HL-60/S4 treated with retinoic acid at 250 ng/mL for 4 days and 3 days (cell line): Measurements from ENCODE around the gene SUCLG1.
"Not testable (repeated sequence)": the region's sequence is repeated elsewhere in the genome, so short reads cannot be mapped to it uniquely, and the experiment has no call there.

Experiments
- in situ Hi-C: fragments of 300-500 bp; cut with MboI; formaldehyde crosslinking; loops from 2 replicates; pipeline ENCODE4 v1.7.0; 2022; ENCODE audit warnings: low sequenced_read_pairs

Gene SUCLG1

DNA sequence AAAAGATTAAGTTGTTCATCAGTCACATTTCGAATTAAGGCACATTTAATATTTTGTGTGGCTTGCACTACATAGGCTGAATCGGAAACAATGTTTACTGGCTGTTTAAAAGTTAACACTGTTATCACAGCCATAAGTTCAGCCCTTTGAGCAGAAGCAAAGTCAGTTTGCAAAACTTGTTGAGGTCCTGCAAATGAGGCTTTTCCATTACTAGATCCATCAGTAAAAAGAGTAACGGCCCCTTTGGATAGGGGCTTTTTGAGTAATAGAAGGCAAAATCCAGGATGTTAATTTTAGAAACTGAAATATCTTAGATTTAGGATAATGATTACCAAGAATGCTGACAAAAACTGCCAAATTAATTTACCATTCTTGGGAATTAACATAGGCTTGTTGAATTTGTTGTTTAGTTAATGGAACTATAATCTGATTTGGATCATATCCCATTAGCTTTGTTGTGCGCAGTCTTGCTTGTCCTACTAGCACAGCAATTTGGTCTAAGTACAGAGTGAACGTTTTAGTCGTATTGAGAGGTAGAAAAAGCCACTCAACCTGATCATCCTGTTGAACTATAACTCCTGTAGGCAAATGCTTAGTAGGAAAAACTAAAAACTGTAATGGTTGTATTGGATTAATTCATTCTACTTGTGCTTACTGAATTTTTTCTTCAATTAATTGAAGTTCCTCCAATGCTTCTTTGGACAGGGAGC, 13.9 kb upstream of the SUCLG1 start:
- in situ Hi-C loops: no loop called here

DNA sequence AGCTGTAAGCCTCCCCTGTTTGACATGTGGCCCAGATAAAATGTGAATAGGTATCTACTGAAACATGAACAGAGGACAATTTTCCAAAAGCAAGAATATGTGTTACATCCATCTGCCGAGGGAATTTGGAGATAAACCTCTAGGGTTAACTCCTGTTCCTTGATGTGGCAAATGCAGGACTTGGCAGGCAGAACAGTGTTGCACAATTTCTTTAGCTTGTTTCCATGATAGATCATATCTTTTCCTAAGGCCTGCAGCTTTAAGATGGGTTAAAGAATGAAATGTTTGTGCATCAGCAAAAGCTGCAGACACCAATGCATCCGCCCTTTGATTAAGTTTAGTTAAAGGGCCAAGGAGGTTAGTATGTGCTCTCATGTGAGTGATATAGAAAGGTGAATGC, 13.3 kb upstream of the SUCLG1 start:
- in situ Hi-C loops: not testable (repeated sequence)

DNA sequence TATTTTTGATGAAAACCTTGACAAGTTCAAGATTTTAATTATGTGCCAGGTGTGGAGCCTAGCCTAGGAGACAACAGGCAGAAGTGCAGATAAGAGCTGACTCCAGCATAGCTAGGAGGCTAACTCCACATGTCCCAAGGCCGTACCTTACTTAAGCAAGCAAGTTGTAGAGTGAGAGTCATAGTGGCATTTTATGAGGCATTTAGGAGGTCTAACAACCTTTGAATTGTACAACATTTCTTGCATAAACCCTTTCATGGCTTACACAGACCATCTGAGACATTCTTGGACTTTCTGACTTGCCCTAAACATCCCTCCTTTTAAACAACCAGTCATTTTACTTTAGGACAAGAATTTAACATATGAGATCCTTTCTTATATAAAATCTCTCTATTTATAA, 8.3 kb upstream of the SUCLG1 start:
- in situ Hi-C loops: no loop called here

DNA sequence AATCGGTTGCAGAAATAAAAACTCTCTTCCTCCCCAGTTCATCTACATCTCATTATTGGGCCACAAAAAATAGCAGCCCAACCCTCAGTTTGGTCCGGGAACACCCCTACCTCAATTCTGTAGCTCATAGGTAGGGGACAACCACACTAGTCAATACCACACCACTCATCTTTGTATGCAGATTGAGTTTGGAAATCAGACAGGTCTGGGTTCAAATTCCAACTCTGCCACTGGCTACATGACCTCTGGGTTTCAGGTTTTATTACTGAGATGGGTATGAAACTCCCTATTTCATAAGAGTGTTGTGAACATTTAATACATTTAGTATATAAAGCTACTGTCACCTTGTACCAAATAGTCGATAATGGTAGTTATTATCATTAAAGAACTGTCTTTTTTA, 2.2 kb upstream of the SUCLG1 start:
- in situ Hi-C loops: no loop called here

DNA sequence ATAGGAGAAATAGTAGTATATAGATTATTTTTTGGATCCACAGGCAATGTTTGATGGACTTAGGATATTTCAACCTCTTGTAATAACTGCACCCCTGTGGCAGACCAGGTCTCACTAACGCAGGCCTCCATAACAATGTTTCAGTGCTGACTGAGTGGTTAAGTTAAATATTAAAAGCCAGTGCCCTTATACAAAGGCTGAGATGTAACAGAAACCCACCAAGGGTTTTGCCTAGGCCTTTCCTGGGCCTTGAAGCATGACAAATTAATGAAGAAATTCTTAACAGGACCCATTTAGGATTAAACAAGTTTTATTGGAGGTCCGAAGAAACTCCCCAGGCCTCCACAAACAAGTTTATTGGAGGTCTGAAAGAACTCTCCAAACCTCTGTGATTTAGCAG, 1.6 kb upstream of the SUCLG1 start:
- in situ Hi-C loops: no loop called here

DNA sequence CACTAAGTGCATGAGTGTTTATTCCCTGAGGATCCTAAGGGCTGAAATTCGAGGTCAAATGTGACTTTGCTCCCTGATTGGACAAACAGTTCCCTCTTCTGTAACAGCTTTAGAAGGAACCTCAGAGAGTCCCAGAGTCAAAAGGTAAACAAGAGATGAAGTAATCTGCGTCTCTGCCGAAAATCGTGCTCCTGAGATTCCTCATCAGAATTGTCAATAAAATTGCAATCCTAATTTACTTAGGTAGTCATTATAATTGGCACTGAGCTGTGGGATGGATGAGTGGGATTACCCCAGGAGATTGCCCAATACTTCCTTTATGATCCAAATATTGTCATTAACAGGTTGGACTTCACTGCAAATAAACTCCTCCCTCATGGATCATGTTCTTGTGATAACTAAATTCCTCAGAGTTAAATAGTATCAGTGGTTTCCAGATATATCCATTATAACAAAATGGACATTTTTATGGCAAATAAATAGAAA, 907 bp upstream of the SUCLG1 start:
- in situ Hi-C loops: no loop called here

DNA sequence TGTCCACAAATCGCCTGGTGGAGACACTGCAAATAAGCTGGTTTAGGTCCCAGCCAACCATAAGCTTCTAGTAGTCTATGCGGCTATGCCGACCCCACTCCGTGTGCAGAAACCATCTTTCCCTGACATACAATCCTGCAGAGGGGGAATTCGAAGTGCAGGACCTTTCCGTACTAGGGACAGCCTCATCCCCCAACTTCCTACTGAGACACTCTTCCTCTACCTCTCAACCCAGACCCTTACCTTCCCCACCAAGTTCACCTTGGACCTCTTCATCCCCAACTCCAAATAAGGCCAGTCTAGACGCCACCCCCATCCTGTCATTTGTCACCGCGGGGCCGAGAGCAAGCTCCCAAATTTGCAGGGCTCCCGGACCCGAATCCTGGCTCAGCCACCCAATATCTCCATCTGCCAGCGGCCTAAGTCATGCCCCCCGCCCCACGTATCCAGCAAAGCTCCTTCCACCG, 496 bp downstream of the SUCLG1 start:
- in situ Hi-C loops: no loop called here

DNA sequence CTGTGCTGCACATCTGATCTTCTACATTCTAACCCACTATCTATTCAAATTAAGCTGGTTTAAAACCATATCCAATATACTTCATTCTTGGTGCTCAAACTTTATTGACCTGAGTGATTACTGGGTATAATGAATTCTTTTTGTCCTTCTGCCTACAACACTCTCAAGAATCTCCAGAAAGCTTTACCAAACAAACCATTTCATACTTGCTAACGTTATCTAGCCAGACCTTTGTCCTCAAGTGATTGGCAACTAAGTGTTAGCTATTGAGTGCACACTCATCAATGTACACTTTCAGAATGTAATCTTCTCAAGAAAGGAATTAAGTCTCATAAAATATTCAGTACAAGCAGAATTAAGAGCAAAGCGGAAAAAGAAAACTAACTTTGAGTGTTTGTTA, 1.4 kb downstream of the SUCLG1 start:
- in situ Hi-C loops: no loop called here

DNA sequence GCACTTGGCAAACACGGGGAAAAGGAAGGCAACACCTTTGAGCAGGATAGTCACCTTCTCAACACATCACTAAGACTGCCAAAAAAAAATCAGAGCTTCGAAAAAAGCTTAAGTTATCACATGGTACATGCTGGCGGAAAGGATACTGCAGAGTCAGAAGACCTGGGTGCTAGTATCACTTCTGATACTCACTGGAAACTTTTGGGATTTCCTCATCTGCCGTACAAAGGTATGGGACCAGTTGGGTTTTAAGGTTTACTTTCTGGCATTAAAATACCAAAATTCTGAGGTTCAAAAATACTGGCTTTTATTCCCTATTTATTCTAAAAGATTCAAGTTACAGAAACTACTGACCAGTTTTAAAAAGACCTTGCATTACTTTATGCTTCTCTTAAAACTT, 2.9 kb downstream of the SUCLG1 start:
- in situ Hi-C loops: no loop called here

DNA sequence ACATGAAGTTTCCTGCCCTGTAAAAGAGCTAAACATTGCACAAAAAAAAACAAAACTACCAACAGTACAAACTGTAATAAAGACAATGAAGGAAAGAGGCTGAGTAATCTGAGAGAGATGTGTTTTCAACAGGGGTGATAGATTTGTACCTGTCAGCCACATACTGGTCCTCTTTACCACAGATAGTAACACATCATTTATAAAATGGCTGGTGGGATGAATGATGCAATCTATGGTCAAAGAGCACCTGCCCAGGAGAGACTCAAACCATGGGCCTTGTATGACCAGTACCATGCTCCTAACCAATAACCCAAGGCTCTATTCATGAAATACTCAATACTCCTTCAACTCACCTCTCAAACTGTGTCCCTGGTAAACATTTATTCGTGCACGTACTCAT, 4.5 kb downstream of the SUCLG1 start:
- in situ Hi-C loops: no loop called here

DNA sequence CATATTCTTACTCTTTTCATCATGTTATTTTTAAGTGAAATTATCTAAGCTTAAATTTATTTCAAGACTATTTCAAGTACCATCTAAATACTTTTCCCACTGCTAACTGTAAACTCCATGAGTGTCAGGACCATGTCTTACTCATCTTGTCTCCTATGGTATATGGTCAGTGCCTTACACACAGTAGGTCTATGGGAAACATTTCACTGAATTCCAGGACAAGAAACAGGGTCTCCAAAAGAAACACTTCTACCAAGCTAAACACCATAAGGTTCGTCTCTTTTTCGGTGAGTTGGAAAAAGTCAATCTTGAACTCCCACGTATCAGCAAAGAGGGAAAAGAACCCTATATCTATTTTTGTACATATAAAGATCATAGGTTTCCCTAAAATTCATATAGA, 6.5 kb downstream of the SUCLG1 start:
- in situ Hi-C loops: no loop called here

DNA sequence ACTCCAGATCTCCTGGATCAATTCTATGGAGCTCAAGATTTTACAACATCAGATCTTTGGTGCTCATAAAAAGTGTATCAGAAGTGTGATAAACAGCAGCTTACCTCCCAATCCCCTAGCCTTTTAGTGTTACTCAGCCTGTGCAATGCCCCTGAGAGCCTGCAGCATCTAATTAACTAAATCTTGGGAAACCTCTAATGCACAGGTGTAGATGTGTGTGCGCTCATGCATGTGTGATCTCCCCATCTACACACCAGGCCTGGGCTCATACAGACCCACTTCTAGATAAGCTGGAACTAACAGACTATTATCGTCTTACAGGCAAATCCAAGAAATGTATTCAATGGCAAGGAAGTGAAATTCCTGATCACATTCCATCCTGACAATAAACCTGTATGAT, 7.5 kb downstream of the SUCLG1 start:
- in situ Hi-C loops: no loop called here

DNA sequence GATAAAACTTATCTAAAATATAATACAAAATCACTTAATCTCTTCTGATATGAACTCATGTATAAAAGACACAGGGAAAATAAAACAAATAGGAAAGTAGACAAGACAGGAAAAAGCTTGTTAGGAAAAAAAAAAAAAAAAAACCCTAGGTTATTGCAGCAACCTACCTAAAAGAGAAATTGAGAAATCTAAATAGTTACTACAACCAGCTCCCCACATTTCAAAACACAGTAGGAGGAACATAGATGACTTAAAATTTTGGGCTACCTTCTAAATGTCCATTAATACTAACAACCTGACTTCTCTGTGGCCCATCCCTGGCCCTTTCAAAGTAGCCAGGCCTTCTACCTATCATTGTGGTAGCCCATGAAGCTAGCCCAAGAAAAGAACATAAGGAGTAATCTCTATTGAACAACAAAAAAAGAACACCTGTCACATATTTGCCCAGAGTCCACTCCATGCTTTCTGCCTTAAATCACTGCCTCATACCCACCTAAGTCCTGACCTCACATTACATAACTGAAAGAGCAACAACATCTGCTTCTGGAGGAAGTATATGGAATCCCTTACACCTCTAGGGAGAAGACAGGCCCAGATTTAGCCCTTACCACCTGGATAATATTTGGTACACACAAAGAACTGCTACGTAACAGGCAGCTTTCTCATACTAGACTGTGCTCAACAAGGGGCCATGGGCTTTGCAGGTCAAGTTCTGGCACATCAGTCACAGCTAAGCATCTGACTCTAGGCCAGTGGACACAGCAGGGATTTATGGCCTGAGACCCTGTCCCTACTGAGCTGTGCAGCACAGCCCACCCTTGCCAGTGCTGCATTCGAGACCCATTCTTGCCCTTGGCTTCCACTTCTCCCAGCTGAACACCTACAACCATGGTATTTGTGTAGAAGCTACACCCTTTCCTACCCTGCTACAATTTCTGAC, 8.5 kb downstream of the SUCLG1 start:
- in situ Hi-C loops: no loop called here

DNA sequence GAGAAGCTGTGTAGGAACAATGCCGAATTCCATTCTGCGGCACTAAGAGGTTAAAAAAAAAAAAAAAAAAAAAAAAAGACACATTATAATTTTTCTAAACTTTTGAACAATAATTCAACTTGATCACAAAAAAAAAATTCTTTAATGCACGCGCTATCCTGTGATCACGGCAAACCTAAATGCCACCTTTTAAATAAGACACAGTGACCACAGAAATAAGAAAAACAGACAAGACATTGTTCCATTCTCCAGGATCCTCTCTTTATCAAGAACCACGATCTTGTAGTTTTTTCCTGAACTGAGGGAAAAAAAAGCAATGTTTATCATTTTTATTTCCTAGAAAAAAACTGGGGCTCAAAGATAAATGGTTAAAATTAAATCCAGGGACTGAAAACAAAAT, 9.4 kb downstream of the SUCLG1 start:
- in situ Hi-C loops: no loop called here

DNA sequence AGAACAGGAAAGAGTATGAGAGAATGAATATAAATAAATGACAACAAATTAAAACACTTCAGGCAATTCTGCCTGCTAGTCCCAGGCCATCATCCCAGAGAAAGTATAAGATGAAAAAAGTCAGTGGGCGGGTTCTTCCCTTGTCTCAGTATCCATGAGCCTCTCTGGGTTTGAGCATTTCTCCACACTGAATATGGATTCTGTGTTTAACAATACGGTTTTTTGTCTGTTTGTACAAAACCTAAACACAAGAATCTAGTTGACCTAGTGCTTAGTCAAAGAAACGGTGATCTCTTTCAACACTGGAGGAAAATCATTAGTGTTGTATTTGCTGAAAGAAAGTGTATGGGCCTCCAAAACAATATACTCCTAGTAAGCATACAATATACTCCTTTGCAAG, 10.0 kb downstream of the SUCLG1 start:
- in situ Hi-C loops: no loop called here

DNA sequence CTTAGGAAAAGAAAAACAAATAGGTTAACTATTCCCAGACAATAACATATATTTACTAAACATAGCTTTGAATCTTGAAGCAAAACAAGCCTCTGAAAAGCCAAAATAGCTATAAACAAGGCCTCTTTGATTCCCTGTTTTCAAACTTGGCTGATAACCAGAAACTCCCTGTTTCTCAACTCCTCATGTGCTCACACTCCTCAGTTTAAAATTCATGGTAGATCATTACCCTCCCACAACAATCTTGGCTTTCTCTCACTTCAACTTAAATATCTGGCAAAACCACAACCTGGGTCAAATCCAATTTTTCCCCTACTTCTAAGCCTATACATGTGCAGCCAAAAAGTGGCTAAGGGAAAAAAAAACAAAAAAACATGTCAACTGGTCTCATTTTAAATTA, 15.6 kb downstream of the SUCLG1 start:
- in situ Hi-C loops: no loop called here

DNA sequence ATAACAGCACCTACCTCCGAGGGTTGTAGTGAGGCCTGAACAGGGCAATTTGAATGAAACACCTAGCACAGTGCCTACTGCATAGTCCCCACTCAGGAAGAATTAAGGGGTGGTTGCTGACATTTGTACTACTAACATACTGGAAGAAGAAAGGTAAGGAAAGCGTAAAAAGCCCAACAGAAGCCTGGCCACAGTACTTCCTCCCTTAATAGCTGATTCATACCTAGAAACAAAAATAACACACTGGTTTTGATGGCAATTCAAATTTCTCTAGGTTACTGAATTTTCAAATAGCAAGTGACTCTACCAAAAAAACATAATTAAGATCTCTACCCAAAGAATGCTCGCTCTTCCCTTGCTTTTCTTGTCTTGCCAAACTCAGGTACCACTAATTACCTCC, 16.2 kb downstream of the SUCLG1 start:
- in situ Hi-C loops: no loop called here

DNA sequence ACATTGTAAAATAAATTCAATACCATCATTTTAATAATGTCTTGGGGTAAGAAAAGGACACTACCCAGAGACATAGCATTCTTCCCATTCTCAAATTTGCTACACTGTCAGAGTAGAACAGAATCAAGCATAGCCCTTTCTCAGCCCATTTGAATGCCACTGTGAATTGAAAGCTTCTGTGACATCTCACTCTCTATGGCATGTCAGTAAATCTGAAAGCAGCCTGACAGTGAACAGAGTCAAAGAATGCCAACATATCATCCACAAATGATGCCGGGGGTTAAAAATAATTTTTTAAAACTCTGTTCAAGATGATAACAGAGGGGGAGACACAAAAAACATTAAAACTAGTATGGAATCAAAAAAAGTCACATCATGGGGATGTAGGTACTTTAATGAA, 17.6 kb downstream of the SUCLG1 start:
- in situ Hi-C loops: no loop called here

DNA sequence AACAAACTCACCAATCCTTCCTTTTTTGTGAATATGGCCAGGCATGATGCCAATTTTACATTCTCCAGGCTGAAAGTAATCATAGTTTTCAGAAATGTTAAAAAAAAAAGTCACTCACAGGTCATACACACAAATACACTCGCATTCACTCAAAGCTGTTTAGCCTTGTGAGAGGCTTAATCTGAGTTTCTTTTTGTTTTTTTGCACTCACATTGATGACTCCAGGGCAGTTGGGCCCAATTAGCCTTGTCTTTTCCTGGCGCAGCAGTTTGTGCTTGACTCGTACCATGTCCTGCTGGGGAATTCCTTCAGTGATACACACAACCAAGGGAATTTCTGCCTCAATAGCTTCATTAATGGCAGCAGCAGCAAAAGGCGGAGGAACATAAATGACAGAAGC, 18.0 kb downstream of the SUCLG1 start:
- in situ Hi-C loops: no loop called here

DNA sequence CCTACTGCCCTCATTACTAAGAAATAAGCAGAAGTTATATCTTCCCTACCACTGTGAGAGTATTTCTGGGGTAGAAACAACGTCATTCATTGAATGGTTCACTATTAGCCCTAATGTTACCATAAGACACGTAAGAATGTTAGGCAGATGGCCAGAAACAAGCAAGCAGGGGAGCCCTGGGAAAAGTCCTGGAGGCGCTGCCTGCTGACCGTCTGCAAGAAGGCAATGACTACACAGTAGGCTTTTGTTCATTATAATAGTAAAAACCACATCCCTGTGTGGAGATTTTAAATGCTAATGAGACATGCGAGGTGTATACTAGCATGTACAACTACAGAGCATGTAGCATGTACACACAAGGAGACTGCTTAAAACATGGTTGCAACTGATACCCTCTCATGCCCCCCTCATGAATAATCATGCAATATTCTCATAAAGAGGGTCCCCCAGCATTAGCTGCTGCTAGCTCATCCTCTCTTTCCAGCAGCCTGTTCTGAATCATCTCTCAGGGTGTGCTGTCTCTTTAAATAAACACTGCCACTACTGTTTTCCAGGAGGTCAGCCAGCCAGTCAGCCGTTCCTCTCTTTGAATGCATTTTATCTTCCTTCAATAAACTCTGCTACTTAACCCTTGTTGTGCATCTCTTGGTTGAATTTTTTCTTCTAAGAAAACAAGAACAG, 23.6 kb downstream of the SUCLG1 start:
- in situ Hi-C loops: no loop called here

DNA sequence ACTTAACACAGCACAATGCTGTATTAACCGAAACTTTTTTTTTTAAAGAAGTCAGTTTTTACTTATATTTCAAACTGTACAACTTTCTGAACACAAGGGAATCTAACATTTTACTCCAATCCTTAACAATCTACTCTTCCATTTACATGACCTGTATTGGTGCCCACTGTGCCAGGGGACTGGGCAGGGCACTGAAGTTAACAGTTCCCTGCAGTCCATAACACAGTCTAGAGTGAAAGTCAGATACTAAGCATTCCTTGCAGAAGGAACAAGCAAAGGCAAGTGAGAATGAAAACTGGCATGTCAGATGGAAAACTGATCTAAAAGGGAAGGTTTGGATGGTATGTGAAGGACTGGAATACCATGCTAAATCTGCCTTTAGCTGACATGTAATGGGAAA, 29.8 kb downstream of the SUCLG1 start:
- in situ Hi-C loops: no loop called here
